ENCODE measurements around the gene SPSB1.

SPSB1 gene

DNA sequence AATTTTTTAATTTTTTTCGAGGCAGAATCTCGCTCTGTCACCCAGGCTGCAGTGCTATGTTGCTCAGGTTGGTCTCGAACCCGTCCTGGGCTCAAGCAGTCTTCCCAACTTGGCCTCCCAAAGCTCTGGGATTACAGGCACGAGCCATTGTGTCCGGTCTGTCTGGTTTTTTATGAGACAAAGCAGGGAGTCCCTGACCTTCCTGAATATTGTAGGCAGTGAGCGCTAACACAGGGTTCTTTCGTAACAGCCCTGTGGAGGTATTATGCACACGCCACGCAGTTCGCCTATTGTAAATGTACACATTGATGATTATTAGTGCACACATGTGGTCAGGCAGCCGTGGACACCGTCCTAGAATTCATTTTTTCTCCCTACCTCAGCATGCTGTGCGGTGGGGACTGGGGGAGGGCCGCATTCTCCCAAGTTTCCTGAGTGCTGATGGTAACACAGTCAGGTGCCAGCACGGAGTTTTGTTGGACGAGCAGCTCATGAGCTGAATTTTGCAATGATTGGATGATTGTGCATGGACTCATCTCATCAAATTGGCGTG is 19.6 kb downstream of the SPSB1 start:
- TF ChIP-seq, protein P1, sequence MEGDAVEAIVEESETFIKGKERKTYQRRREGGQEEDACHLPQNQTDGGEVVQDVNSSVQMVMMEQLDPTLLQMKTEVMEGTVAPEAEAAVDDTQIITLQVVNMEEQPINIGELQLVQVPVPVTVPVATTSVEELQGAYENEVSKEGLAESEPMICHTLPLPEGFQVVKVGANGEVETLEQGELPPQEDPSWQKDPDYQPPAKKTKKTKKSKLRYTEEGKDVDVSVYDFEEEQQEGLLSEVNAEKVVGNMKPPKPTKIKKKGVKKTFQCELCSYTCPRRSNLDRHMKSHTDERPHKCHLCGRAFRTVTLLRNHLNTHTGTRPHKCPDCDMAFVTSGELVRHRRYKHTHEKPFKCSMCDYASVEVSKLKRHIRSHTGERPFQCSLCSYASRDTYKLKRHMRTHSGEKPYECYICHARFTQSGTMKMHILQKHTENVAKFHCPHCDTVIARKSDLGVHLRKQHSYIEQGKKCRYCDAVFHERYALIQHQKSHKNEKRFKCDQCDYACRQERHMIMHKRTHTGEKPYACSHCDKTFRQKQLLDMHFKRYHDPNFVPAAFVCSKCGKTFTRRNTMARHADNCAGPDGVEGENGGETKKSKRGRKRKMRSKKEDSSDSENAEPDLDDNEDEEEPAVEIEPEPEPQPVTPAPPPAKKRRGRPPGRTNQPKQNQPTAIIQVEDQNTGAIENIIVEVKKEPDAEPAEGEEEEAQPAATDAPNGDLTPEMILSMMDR (IDR thresholded peaks at IDR 0.05; ENCODE audit: insufficient read depth, low read length), result no peak
- no peak for TF ChIP-seq POLR2AphosphoS5 (IDR thresholded peaks at IDR 0.05; ENCODE audit: low read depth)
- TF ChIP-seq GABPA (IDR thresholded peaks at IDR 0.05; ENCODE audit: low read depth), result no peak
- no peak for TF ChIP-seq REST (IDR thresholded peaks at IDR 0.05; ENCODE audit: insufficient replicate concordance, low read depth)
- no peak for TF ChIP-seq SPI1 (IDR thresholded peaks at IDR 0.05; ENCODE audit: borderline replicate concordance, low read depth)
- no peak for DNase-seq (ENCODE audit: low read depth in 1 of 2, low spot score in 1 of 2)
- Histone ChIP-seq H3K27ac (replicated peaks) (no peak overlapping the region), H3K27me3 (ENCODE audit: insufficient read depth, poor library complexity, severe bottlenecking) (no peaks in the 10 kb centered on the region), H3K4me3 (replicated peaks; ENCODE audit: insufficient read depth, low read length) (no peak overlapping the region)

GRCh38 chr1:9313576-9313975 is 20.9 kb downstream of the SPSB1 start:
- H3K4me3 ChIP-seq (replicated peaks; ENCODE audit: insufficient read depth, low read length), result no peak overlapping the region
- no peak overlapping the region for H3K27ac ChIP-seq (replicated peaks)
- H3K27me3 ChIP-seq (ENCODE audit: insufficient read depth, poor library complexity, severe bottlenecking), result peaks cover 7% of the 10 kb centered on the region
- TF ChIP-seq POLR2AphosphoS5 (IDR thresholded peaks at IDR 0.05; ENCODE audit: low read depth), result no peak
- no peak for TF ChIP-seq REST (IDR thresholded peaks at IDR 0.05; ENCODE audit: insufficient replicate concordance, low read depth)
- TF ChIP-seq, protein P1 (IDR thresholded peaks at IDR 0.05; ENCODE audit: insufficient read depth, low read length), result no peak
- TF ChIP-seq GABPA (IDR thresholded peaks at IDR 0.05; ENCODE audit: low read depth), result no peak
- TF ChIP-seq SPI1 (IDR thresholded peaks at IDR 0.05; ENCODE audit: borderline replicate concordance, low read depth), result no peak
- no peak for DNase-seq (ENCODE audit: low read depth in 1 of 2, low spot score in 1 of 2)

DNA sequence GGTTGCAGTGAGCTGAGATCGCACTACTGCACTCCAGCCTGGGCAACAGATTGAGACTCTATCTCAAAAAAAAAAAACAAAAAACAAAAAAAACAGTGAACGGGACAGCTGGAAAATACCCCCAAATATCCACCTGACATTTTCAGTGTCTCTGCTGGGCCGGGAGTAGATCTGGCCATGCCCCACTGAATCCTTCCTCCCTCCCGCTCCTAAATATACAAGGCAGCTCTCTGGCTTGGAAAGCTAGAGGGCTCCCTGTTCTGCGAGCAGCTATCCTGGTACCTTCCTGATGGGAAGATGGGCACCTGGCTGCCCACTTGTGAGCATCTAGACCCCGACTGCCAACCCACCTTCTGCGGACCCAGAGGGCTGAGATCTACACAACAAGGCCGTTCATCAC is 21.4 kb downstream of the SPSB1 start:
- Histone ChIP-seq H3K4me3 (replicated peaks; ENCODE audit: insufficient read depth, low read length) (no peak overlapping the region), H3K27me3 (ENCODE audit: insufficient read depth, poor library complexity, severe bottlenecking) (peaks cover 7% of the 10 kb centered on the region), H3K27ac (replicated peaks) (no peak overlapping the region)
- DNase-seq (ENCODE audit: low read depth in 1 of 2, low spot score in 1 of 2), result no peak
- TF ChIP-seq, protein P1 (IDR thresholded peaks at IDR 0.05; ENCODE audit: insufficient read depth, low read length), result no peak
- no peak for TF ChIP-seq REST (IDR thresholded peaks at IDR 0.05; ENCODE audit: insufficient replicate concordance, low read depth)
- TF ChIP-seq POLR2AphosphoS5 (IDR thresholded peaks at IDR 0.05; ENCODE audit: low read depth), result no peak
- no peak for TF ChIP-seq SPI1 (IDR thresholded peaks at IDR 0.05; ENCODE audit: borderline replicate concordance, low read depth)
- TF ChIP-seq GABPA (IDR thresholded peaks at IDR 0.05; ENCODE audit: low read depth), result no peak

All from HL-60 (cell line).